VCaP (cell line): ENCODE data around the gene ATRAID.

ENCODE experiments used
- H3K27ac ChIP-seq: fragments of 450-650 bp; 2 replicates; pipeline ENCODE4 v1.5.1; 2017
- CTCF ChIP-seq: fragments of 450-650 bp; conservative IDR thresholded peaks from 2 replicates; pipeline ENCODE4 v1.5.1; 2017; ENCODE audit warnings: mild to moderate bottlenecking, moderate library complexity

Gene ATRAID

GRCh38 chr2:27225526-27225925 is 13.7 kb downstream of the ATRAID start:
- no peak overlapping the region for H3K27ac ChIP-seq
- TF ChIP-seq CTCF, result no peak

GRCh38 chr2:27227501-27227900 is 15.7 kb downstream of the ATRAID start:
- no peak for TF ChIP-seq CTCF

GRCh38 chr2:27231921-27232320 is 20.1 kb downstream of the ATRAID start:
- no peak overlapping the region for H3K27ac ChIP-seq
- no peak for TF ChIP-seq CTCF

More at GRCh38 chr2:27227501-27227900, 15.7 kb downstream of the ATRAID start:
- H3K27ac ChIP-seq, result no peak overlapping the region

- no peak for TF ChIP-seq CTCF
- H3K27ac ChIP-seq, result no peak overlapping the region
Measured at GRCh38 chr2:27233341-27233740, 21.5 kb downstream of the ATRAID start.

GRCh38 chr2:27236136-27236535 is 24.3 kb downstream of the ATRAID start:
- no peak overlapping the region for H3K27ac ChIP-seq
- no peak for TF ChIP-seq CTCF

GRCh38 chr2:27236626-27237025 is 24.8 kb downstream of the ATRAID start:
- TF ChIP-seq CTCF, result no peak
- H3K27ac ChIP-seq, result no peak overlapping the region

- no peak for TF ChIP-seq CTCF
Measured at GRCh38 chr2:27237341-27237945, 25.6 kb downstream of the ATRAID start.

More at GRCh38 chr2:27237341-27237945, 25.6 kb downstream of the ATRAID start:
- no peak overlapping the region for H3K27ac ChIP-seq
